ENCODE results near the gene FER.

- no peak for TF ChIP-seq CTCF (IDR thresholded peaks at IDR 0.05; ENCODE audit: insufficient read depth, low read length)
- no peak for TF ChIP-seq REST (IDR thresholded peaks at IDR 0.05; ENCODE audit: insufficient replicate concordance, low read depth)
These were observed 177.4 kb downstream of the FER start for GRCh38 chr5:108925073-108925472.

All from HL-60 (cell line).